Measurements from ENCODE around the gene NUPR1. TPM values are rescaled to one million over a fixed set of nuclear protein-coding genes. Genes with fewer than 3 reads are reported as not detected.

The NUPR1 gene
- total RNA-seq, 1 donor from 2014 or later = not detected

DNA sequence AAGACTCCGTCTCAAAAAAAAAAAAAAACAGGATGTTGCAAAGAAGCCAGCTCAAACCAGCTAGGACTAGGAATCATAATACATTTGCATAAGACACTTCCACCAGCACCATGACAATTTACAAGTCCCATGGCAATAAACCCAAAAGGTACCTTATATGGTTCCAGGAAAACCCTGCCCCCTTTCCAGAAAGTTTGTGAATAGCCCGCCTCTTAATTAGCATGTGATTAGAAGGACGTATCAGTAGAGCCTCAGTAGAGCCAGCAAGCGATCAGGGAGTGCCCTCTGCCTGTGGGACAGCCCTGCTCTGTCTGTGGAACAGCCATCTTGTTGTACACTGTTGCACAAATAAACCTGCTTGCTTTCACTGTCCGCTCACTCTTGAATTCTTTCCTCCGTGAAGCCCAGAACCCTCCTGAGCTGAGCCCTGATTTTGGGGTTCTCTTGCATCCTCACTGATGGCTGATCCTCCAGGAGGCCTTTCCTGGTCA is 14.0 kb downstream of the NUPR1 start:
- Histone ChIP-seq H3K4me1 (no peaks in the 10 kb centered on the region), H3K4me3 (no peak overlapping the region), H3K4me2 (no peak overlapping the region), H3F3A (ENCODE audit: low read depth) (no peaks in the 10 kb centered on the region), H4K20me1 (ENCODE audit: low read depth) (no peaks in the 10 kb centered on the region), H2AFZ (replicated peaks) (no peak overlapping the region), H3K27me3 (no peaks in the 10 kb centered on the region), H3K9me3 (ENCODE audit: low read depth) (no peaks in the 10 kb centered on the region), H3K36me3 (no peaks in the 10 kb centered on the region), H3K9ac (no peak overlapping the region), H3K79me2 (ENCODE audit: low read depth) (no peaks in the 10 kb centered on the region), H3K27ac (no peak overlapping the region)
- DNase-seq (ENCODE audit: low spot score) = no peak
- Mint-ChIP-seq H3K27me3 (ENCODE audit: insufficient read depth, low read depth) (peaks cover 6% of the 10 kb centered on the region), H3K27ac (no peak overlapping the region), H3K9me3 (no peaks in the 10 kb centered on the region), H3K36me3 (no peaks in the 10 kb centered on the region), H3K4me3 (no peak overlapping the region), H3K4me1 (no peaks in the 10 kb centered on the region)
- TF ChIP-seq EZH2 (IDR thresholded peaks at IDR 0.05) = no peak
- TF ChIP-seq, protein P1, sequence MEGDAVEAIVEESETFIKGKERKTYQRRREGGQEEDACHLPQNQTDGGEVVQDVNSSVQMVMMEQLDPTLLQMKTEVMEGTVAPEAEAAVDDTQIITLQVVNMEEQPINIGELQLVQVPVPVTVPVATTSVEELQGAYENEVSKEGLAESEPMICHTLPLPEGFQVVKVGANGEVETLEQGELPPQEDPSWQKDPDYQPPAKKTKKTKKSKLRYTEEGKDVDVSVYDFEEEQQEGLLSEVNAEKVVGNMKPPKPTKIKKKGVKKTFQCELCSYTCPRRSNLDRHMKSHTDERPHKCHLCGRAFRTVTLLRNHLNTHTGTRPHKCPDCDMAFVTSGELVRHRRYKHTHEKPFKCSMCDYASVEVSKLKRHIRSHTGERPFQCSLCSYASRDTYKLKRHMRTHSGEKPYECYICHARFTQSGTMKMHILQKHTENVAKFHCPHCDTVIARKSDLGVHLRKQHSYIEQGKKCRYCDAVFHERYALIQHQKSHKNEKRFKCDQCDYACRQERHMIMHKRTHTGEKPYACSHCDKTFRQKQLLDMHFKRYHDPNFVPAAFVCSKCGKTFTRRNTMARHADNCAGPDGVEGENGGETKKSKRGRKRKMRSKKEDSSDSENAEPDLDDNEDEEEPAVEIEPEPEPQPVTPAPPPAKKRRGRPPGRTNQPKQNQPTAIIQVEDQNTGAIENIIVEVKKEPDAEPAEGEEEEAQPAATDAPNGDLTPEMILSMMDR (IDR thresholded peaks at IDR 0.05) = no peak
- no peak for TF ChIP-seq EZH2phosphoT487 (IDR thresholded peaks at IDR 0.05)

DNA sequence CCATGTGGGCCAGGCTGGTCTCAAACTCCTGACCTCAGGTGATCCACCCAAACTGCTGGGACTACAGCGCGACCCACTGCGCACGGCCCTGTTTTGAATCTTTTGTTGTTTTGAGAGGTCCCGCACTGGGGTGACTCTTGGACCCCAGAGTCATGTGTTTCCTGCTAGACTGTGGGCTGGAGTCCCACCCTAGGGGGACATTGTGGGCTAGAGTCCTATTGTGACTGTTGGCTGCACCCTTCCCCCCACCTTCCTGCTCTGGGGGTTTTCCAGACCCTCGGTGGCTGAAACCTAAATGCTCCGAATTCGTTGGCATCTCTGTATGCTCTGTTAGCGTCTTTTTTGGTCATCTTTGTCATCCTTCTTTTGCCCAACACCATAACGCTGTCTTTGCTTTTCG is 16.0 kb downstream of the NUPR1 start:
- H3K36me3 Mint-ChIP-seq = no peaks in the 10 kb centered on the region
- Histone ChIP-seq H3K27ac (no peak overlapping the region), H3K4me1 (no peaks in the 10 kb centered on the region), H3K27me3 (no peaks in the 10 kb centered on the region), H3K9ac (no peak overlapping the region), H4K20me1 (ENCODE audit: low read depth) (no peaks in the 10 kb centered on the region), H3K4me2 (no peak overlapping the region), H3K4me3 (no peak overlapping the region), H3F3A (ENCODE audit: low read depth) (no peaks in the 10 kb centered on the region), H2AFZ (replicated peaks) (no peak overlapping the region), H3K79me2 (ENCODE audit: low read depth) (no peaks in the 10 kb centered on the region), H3K36me3 (no peaks in the 10 kb centered on the region), H3K9me3 (ENCODE audit: low read depth) (no peaks in the 10 kb centered on the region)
- H3K4me3 Mint-ChIP-seq = no peak overlapping the region
- H3K27ac Mint-ChIP-seq = peak overlapping the region; percentile 6
- H3K27me3 Mint-ChIP-seq (ENCODE audit: insufficient read depth, low read depth) = peaks cover 6% of the 10 kb centered on the region
- no peak for TF ChIP-seq EZH2 (IDR thresholded peaks at IDR 0.05)
- TF ChIP-seq EZH2phosphoT487 (IDR thresholded peaks at IDR 0.05) = no peak
- TF ChIP-seq, protein P1 (IDR thresholded peaks at IDR 0.05) = no peak
- H3K4me1 Mint-ChIP-seq = no peaks in the 10 kb centered on the region
- no peaks in the 10 kb centered on the region for H3K9me3 Mint-ChIP-seq
- DNase-seq (ENCODE audit: low spot score) = no peak

DNA sequence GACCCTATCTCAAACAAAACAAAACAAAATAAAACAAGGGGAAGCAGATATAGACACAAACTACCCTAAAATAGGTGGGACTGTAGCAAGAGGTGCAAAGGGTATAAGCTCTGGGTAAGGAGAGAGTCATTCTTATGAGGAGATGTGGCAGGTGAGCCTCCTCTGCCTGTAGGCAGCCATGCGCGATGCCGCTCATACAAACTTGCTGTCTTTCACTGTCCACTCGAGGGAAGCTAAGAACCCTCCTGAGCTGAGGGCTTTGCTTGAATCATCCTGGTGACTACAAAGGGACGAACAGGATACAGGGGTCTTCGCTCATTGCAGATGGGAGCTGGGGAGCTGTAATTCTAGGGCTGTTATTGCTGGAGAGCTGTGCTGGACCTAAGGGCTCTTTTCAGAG is 17.3 kb downstream of the NUPR1 start:
- H3K27me3 ChIP-seq = no peaks in the 10 kb centered on the region
- no peak overlapping the region for H3K27ac ChIP-seq
- H3K4me1 Mint-ChIP-seq = no peaks in the 10 kb centered on the region
- peaks cover 6% of the 10 kb centered on the region for H3K27me3 Mint-ChIP-seq (ENCODE audit: insufficient read depth, low read depth)
- H3K4me2 ChIP-seq = no peak overlapping the region
- H2AFZ ChIP-seq (replicated peaks) = no peak overlapping the region
- TF ChIP-seq EZH2phosphoT487 (IDR thresholded peaks at IDR 0.05) (no peak), EZH2 (IDR thresholded peaks at IDR 0.05) (no peak)
- TF ChIP-seq, protein P1 (IDR thresholded peaks at IDR 0.05) = no peak
- no peaks in the 10 kb centered on the region for H4K20me1 ChIP-seq (ENCODE audit: low read depth)
- H3K4me1 ChIP-seq = no peaks in the 10 kb centered on the region
- no peak overlapping the region for H3K4me3 ChIP-seq
- peak overlapping the region; percentile 69 for H3K27ac Mint-ChIP-seq
- no peak overlapping the region for H3K9ac ChIP-seq
- no peak for DNase-seq (ENCODE audit: low spot score)
- H3F3A ChIP-seq (ENCODE audit: low read depth) = no peaks in the 10 kb centered on the region
- no peaks in the 10 kb centered on the region for H3K36me3 ChIP-seq
- no peaks in the 10 kb centered on the region for H3K36me3 Mint-ChIP-seq
- no peak overlapping the region for H3K4me3 Mint-ChIP-seq
- H3K9me3 Mint-ChIP-seq = no peaks in the 10 kb centered on the region
- no peaks in the 10 kb centered on the region for H3K9me3 ChIP-seq (ENCODE audit: low read depth)
- H3K79me2 ChIP-seq (ENCODE audit: low read depth) = no peaks in the 10 kb centered on the region
